IMR-90 (cell line): ENCODE data around the gene CMTM8.

ENCODE experiments used
- BHLHE40 ChIP-seq: fragments of 150-350 bp; IDR thresholded peaks from 2 replicates; pipeline ENCODE4 v1.6.1; 2016; ENCODE audit warnings: mild to moderate bottlenecking, low read depth, low read length
- CEBPB ChIP-seq: IDR thresholded peaks from 2 replicates; pipeline ENCODE4 v1.6.1; 2012; ENCODE audit warnings: low read depth, low read length, improper control_type of control experiment
- MXI1 ChIP-seq: IDR thresholded peaks from 2 replicates; pipeline ENCODE4 v1.6.1; 2012; ENCODE audit warnings: low read depth, mild to moderate bottlenecking, low read length, moderate library complexity, borderline replicate concordance
- NFE2L2 ChIP-seq: fragments of 150-350 bp; IDR thresholded peaks from 2 replicates; pipeline ENCODE4 v1.6.1; 2016; ENCODE audit warnings: low read depth, mild to moderate bottlenecking, low read length
- POLR2A ChIP-seq: IDR thresholded peaks from 2 replicates; pipeline ENCODE4 v1.6.1; 2012; ENCODE audit warnings: mild to moderate bottlenecking, low read depth, low read length
- RAD21 ChIP-seq: IDR thresholded peaks from 2 replicates; pipeline ENCODE4 v1.6.1; 2012; ENCODE audit warnings: low read length, improper control_type of control experiment
- TF ChIP-seq, protein P1 (sequence below): conservative IDR thresholded peaks from 2 replicates; pipeline ENCODE4 v1.5.1; 2012; ENCODE audit warnings: mild to moderate bottlenecking, low read depth, low read length, improper control_type of control experiment

GRCh38 chr3:32220006-32220405 lies 18.5 kb upstream of the CMTM8 start:
- TF ChIP-seq, protein P1, sequence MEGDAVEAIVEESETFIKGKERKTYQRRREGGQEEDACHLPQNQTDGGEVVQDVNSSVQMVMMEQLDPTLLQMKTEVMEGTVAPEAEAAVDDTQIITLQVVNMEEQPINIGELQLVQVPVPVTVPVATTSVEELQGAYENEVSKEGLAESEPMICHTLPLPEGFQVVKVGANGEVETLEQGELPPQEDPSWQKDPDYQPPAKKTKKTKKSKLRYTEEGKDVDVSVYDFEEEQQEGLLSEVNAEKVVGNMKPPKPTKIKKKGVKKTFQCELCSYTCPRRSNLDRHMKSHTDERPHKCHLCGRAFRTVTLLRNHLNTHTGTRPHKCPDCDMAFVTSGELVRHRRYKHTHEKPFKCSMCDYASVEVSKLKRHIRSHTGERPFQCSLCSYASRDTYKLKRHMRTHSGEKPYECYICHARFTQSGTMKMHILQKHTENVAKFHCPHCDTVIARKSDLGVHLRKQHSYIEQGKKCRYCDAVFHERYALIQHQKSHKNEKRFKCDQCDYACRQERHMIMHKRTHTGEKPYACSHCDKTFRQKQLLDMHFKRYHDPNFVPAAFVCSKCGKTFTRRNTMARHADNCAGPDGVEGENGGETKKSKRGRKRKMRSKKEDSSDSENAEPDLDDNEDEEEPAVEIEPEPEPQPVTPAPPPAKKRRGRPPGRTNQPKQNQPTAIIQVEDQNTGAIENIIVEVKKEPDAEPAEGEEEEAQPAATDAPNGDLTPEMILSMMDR: no peak
- TF ChIP-seq RAD21 (no peak), POLR2A (no peak), BHLHE40 (no peak), CEBPB (no peak), MXI1 (no peak), NFE2L2 (no peak)
